HG03575 (cell line): ENCODE measurements around the gene ZNF532.

Source experiments
- ATAC-seq: cut with Tn5 transposase; IDR thresholded peaks from one replicate; pipeline ENCODE4 v1.9.1; 2021; ENCODE audit not compliant: unreplicated experiment, insufficient number of reproducible peaks, low FRiP score; ENCODE audit errors: extremely low read depth

The ZNF532 gene

GRCh38 chr18:58991167-58991798 is 126.6 kb downstream of the ZNF532 start:
- ATAC-seq = peak; percentile 59

DNA sequence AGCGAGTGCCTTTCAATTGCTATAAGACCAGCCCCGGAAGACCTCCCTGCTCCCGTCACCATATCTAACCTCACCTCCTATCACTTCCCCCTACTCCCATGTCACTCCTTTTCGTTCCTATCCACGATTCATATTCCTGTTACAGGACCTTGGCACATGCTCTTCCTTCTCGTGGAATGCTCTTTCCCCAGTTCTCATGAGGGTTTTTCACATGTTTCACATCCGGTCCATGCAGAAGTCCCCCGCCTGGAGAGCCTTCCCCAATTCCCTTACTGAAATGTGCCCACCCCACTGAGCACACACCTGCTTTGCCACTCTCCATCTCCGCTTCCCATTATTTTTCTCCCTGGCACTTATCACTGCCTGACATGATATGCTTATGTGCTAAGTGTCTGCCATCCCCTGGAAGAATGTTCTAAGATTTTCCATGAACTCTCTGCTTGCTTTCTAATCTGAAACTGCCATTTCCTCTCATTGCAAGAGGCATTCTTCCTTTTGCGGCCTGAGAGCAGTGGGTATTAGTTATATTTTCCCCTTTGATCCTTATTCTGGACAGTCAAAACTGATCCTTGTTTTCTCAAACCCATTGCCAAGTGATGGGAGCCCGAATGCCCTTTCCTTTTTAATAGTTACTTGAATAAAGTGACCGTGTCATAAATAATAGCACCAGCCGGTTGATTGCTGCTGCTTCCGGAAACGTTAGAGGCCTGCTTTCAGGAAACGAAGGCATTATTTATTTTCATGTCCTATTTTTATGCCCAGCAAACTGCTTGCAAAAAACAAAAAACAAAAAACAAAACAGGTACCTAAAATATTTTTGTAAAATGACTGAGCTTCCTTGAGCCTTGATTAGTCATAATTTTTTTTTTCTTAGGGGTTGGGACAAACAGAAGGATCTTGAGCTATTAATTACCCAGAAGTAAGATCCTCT is 127.9 kb downstream of the ZNF532 start:
- no peak for ATAC-seq

DNA sequence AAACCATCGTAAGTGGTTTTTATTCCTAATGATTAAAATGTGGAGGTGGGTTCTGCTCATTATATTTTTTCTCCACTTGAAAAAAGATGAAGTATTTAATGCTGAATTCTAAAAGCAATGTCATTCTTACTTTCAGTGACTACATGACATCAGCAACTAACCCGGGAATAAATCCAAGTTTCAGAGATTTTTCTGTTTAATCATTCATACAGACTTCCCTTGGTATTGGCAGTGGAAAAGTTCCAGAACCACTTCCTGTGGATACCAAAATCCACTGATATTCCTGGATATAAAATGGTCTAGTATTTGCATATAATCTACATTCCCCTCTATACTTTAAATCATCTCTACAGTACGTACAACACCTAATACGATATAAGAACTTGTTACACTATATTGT is 128.6 kb downstream of the ZNF532 start:
- ATAC-seq = no peak

GRCh38 chr18:58995663-58996062 is 131.0 kb downstream of the ZNF532 start:
- ATAC-seq = no peak

- no peak for ATAC-seq
Measured at GRCh38 chr18:58996131-58996641, 131.5 kb downstream of the ZNF532 start.

GRCh38 chr18:58996696-58997095 is 132.0 kb downstream of the ZNF532 start:
- no peak for ATAC-seq

GRCh38 chr18:58997811-58998337 is 133.2 kb downstream of the ZNF532 start:
- ATAC-seq = no peak

DNA sequence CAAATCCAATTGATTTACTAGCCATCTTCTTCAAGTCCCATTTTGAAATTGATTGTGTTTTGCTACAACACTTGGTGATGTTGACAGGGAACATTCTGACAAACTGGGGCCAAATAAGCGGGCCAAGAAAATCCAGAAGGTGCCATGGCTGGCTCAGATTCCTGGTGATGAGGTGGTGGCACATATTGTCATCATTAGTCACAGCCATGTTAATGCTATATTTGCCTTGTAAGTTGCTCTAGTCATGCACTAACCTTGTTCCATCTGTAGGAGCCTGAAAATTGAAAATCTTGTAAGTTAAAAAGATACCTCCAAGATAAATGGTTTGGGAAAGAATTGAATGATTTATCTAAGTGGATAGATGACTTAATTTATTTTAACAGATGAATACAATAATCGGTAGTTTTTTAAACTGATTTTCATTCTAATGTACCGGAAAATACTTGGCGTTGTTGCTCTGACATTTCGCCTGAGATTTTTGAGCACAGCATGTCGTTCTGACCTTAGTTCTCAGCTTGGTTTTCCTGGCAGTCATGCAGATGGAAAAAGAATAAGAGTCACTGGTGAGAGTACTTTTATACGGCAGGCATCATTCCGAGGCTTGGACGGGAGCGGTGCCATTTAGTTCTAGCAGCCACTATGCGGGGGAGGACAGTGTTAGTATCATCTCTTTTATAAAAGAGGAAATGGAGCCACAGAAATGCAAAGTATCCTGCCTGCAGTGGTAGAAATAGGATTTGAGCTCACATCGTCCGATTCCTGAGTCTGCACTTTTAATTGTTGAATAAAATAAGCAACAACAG is 133.9 kb downstream of the ZNF532 start:
- ATAC-seq = no peak

- no peak for ATAC-seq
Measured at GRCh38 chr18:59001166-59001565, 136.5 kb downstream of the ZNF532 start.

DNA sequence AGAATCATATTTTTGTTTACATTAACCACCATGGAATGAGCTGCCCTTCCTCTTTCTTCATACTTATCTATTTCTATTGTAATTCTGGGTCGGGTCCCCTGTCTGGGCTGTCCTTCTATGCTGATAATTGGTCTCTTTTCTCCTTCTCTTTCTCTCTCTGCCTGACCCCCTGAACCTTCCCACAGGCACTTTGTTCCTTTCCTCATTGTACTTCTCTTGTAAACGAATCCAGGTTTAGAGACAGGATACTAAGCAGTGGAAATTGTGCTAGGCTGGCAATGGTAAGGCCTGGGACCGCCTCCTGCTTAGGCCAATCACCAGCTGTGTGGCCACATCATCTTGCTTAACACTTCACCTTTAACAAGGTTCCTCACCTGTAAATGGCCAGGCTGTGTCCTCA is 137.0 kb downstream of the ZNF532 start:
- no peak for ATAC-seq

- no peak for ATAC-seq
Measured at GRCh38 chr18:59002974-59003594, 138.4 kb downstream of the ZNF532 start.

GRCh38 chr18:59005262-59005661 is 140.6 kb downstream of the ZNF532 start:
- ATAC-seq = no peak

DNA sequence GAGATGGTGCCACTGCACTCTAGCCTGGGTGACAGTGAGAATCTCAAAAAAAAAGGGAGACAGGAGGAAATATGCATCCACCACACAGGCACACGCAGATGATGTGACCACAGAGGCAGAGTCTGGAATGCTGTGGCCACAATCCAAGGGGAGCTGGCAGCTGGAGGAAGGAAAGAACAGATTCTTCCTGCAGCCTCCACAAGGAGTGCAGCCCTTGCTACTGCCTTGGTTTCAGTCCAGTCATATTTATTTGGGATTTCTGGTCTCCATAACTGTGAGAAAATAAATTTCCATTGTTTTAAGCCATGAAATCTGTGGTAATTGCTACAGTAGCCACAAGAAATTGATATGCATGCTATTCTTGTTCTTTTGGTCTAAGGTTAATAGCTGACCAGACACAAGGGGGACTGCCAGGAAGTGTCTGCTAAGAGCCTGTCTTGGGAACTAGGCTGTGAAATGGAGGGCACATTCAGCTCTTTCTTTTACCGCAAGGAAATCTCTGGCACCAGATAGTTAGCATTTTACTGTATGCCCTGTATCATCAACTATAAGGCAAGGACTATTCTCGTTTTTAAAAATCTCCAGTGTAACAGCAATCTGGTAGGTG is 141.9 kb downstream of the ZNF532 start:
- no peak for ATAC-seq

DNA sequence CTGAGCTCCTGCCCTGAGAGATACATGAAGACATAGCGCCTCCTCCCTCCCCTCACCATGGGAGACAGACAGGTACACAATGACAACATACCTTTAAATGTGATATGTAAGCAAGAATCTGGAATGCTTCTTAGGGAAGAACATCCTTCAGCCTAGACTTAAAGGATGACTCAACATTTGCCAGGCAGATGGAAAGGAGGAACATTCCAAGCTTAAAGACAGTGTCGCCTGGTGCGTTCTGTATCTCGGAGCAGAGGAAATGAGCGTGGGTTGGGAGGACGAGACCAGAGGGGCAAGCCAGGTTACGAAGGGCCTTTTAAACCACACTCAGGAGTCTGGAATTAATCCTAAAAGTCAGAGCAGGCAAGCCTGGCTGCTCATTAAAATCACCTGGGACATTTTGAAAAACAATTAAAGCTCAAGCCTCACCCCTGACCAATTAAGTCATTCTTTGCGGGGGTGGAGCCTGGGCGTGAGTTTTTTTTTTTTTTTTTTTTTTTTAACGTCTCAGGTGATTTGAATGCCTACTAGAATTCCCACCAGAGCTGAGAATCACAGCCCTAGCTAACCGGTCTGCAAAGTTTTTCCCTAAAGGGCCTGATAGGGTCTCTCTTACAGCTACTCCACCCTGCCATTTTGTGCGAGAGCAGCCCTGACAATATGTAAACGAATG is 143.8 kb downstream of the ZNF532 start:
- no peak for ATAC-seq

DNA sequence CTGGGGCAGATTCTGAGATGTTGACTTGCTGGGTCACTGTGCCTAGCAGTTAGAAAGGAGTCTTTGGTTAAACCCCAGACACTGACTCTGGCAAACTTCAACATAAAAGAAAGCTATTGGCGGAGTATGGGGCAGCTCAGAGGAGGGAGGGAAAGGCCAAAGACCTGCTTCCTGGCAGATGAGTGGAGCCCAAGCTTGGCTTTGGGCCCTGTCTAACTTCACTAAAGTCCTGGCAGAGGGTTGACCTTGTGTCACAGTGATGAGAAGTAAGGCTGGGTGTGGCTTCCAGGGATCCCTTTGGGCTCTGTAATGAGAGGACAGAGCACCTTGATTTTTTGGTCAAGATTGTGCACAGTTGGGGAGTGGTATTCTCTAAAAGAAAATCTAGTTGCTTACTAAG is 145.2 kb downstream of the ZNF532 start:
- ATAC-seq = no peak

DNA sequence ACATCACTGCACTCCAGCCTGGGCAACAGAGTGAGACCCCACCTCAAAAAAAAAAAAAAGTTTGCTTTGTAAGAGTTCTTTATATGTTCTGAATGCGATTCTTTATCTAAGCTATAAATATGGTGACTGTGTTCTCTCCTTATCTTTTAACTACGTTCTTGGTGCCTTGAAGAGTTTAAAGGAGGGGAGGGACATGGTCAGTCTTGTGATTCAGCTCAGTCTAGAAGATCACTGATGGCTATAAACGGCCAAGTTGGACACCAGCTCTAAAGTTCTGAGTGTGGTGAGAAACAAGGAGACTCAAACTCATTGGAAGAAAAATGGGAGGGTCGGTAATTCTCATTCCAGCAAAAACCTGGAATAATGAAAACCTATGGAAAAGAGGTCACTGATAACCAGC is 146.6 kb downstream of the ZNF532 start:
- ATAC-seq = no peak

- ATAC-seq = no peak
Measured at GRCh38 chr18:59011786-59012185, 147.1 kb downstream of the ZNF532 start.
